Measurements from ENCODE around the gene GSTO2. TPM values are rescaled to one million over a fixed set of nuclear protein-coding genes. Genes with fewer than 3 reads are reported as not detected.

The GSTO2 gene
- total RNA-seq, 4 donors from 2014 or later = 19.9 to 29.8 (median 22.6) TPM

- intact Hi-C loops (cut with DNase I; ENCODE audit: low total_unique reads) = no loop called here
- WGBS, 2 donors = 66 to 67% methylated on average over 15 of the region's 15 CpGs
- TF ChIP-seq CTCF (IDR thresholded peaks at IDR 0.05) (no peak), POLR2A (IDR thresholded peaks at IDR 0.05) (no peak)
- no peak overlapping the region for H3K4me3 ChIP-seq (ENCODE audit: low read depth, poor library complexity, severe bottlenecking)
- peak in 1 of 2 donors; percentile 86 for DNase-seq (ENCODE audit: low spot score in 2 of 2)
These were observed 41.3 kb downstream of the GSTO2 start for GRCh38 chr10:104309980-104310978.

DNA sequence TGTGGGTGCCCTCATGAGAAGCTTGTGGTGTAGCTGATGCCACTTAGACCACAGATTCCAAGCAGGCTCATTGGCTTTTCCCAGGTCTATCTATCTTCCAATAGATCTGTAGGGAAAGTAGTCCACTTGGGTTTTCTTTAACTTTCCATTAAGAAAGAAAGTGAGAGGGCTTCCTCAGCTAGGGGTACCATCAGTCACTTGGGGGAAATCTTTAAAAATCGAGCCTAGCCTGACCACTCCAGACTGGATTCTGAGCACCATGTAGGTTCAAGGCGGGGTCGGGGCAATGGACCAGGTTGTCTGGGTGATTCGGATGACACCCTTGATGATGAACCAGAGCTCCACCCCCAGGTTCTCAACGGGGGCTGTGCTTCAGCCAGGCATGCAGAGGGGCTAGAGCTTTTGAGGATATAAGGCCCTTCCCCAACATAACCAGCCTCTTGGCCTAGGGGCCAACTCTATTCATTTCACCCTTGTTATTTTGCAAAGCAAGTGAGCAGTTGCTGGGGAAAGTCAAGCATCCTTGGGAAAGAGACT is 42.3 kb downstream of the GSTO2 start:
- TF ChIP-seq CTCF (IDR thresholded peaks at IDR 0.05) (no peak), POLR2A (IDR thresholded peaks at IDR 0.05) (no peak)
- intact Hi-C loops (cut with DNase I; ENCODE audit: low total_unique reads) = no loop called here
- WGBS, 2 donors = 81% methylated on average over 5 of the region's 5 CpGs
- no peak overlapping the region for H3K4me3 ChIP-seq (ENCODE audit: low read depth, poor library complexity, severe bottlenecking)
- no peak for DNase-seq (ENCODE audit: low spot score in 2 of 2)

DNA sequence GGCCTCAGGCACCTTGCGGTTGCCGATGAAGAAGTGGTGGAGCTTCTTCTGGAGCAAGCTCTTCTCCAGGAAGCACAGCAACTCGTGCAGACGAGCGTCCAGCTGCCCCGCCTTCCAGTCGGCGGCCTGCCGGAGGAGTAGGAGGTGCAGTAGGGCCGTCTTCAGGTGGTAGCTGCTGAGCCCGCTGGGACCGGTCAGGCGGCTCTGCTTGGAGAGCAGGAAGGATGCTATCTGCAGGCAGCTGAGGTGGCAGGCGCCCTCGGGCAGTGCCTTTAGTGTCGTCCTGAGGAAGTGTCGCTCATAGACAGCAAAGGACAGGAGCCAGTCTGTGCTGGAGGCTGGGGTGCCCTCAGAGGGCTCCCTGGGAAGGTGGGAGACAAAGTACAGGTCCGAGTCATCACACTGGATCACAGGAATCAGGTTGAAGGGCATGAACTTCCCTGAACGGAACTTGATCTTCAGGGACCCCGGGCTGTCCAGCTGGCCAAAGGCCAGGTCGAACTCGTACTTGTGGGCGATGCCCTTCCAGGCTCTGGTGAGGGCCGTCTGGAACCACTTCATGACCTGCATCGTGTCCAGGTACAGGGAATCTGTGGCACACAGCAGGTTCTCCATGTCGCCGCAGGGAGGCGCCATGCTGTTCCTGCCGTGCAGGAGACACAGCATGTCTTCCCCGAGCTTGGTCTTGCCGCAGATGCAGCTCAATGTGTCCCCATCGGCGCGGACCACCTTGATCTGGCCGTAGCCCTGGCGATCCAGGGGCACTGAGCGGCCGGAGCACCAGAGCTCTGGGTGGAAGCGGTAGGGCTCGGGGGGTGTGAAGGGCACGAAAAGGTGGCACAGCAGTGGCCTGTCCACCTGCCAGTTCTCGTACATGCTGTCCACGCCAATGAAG is 45.9 kb downstream of the GSTO2 start:
- DNase-seq (ENCODE audit: low spot score in 2 of 2) = peak in 1 of 2 donors; percentile 80
- no peak overlapping the region for H3K4me3 ChIP-seq (ENCODE audit: low read depth, poor library complexity, severe bottlenecking)
- 90 to 93% methylated on average over 31 to 41 of the region's 43 CpGs for WGBS, 2 donors
- intact Hi-C loops (cut with DNase I; ENCODE audit: low total_unique reads) = no loop called here
- TF ChIP-seq POLR2A (IDR thresholded peaks at IDR 0.05) (no peak), CTCF (IDR thresholded peaks at IDR 0.05) (no peak)

DNA sequence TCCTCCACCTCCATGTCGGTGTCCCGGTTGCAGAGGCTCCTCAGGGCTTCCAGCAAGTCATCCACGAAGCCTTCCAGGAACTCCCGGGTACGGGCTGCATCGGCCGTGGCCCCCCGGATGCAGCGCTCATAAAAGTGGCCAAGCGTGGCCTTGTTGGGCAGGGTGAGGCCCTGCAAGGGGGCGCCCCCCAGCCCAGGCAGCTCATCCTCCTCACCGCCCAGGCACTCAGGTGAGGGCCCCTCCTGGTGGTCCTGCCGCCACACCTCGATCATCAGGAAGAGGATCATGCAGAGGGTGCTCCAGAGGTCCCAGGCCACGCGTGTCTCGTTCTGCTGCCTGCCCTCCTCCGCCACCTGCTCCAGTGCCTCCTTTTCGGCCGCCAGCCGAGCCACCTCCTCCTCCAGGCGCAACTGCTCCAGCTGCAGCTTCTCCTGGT is 46.5 kb downstream of the GSTO2 start:
- TF ChIP-seq POLR2A (IDR thresholded peaks at IDR 0.05) (no peak), CTCF (IDR thresholded peaks at IDR 0.05) (no peak)
- intact Hi-C loops (cut with DNase I; ENCODE audit: low total_unique reads) = no loop called here
- 95 to 96% methylated on average over 14 to 21 of the region's 22 CpGs for WGBS, 2 donors
- peak in 1 of 2 donors; percentile 84 for DNase-seq (ENCODE audit: low spot score in 2 of 2)
- H3K4me3 ChIP-seq (ENCODE audit: low read depth, poor library complexity, severe bottlenecking) = no peak overlapping the region

GRCh38 chr10:104316321-104317099 is 47.5 kb downstream of the GSTO2 start:
- no peak for TF ChIP-seq CTCF (IDR thresholded peaks at IDR 0.05)
- TF ChIP-seq POLR2A (IDR thresholded peaks at IDR 0.05) = no peak
- DNase-seq (ENCODE audit: low spot score in 2 of 2) = no peak
- 78 to 85% methylated on average over 9 of the region's 9 CpGs for WGBS, 2 donors
- no peak overlapping the region for H3K4me3 ChIP-seq (ENCODE audit: low read depth, poor library complexity, severe bottlenecking)
- intact Hi-C loops (cut with DNase I; ENCODE audit: low total_unique reads) = no loop called here

Measured in lower leg skin (tissue), 4 donors.